Neutrophil (primary cell): ENCODE measurements around the gene HSPBP1.

Experiments used
- H3K27ac ChIP-seq: fragments of 200-600 bp; sonication (generic); 2 replicates; pipeline ENCODE4 v1.5.1; 2016; ENCODE audit warnings: mild to moderate bottlenecking, moderate library complexity
- H3K27me3 ChIP-seq: fragments of 200-600 bp; sonication (generic); 2 replicates; pipeline ENCODE4 v1.6.0; 2016; ENCODE audit warnings: mild to moderate bottlenecking
- H3K36me3 ChIP-seq: fragments of 200-600 bp; sonication (generic); 2 replicates; pipeline ENCODE4 v1.5.1; 2017
- H3K4me1 ChIP-seq, 2 experiments: fragments of 200-600 bp in 1 of 2; sonication (generic) in 1 of 2; 1 replicate in 1 of 2; 2 replicates in 1 of 2; pipeline versions ENCODE4 v1.5.1 to v1.6.1; 2013 to 2016; ENCODE audit warnings: low read depth in 1 of 2, low read length in 1 of 2, mild to moderate bottlenecking in 1 of 2, moderate library complexity in 1 of 2; ENCODE audit not compliant: control insufficient read depth in 1 of 2, insufficient read depth in 1 of 2
- H3K4me3 ChIP-seq, 2 experiments: fragments of 200-600 bp in 1 of 2; sonication (generic) in 1 of 2; 1 replicate in 1 of 2; 2 replicates in 1 of 2; pipeline ENCODE4 v1.5.1; 2013 to 2016; ENCODE audit warnings: low read depth in 1 of 2, low read length in 1 of 2, mild to moderate bottlenecking in 1 of 2, moderate library complexity in 1 of 2
- H3K9me3 ChIP-seq: fragments of 200-600 bp; sonication (generic); 2 replicates; pipeline ENCODE4 v1.5.1; 2016
- TF ChIP-seq, protein P1 (sequence below): fragments of 200-600 bp; sonication (generic); IDR thresholded peaks from 2 replicates; pipeline ENCODE4 v1.5.1; 2016; ENCODE audit warnings: antibody characterized with exemption

HSPBP1 gene

DNA sequence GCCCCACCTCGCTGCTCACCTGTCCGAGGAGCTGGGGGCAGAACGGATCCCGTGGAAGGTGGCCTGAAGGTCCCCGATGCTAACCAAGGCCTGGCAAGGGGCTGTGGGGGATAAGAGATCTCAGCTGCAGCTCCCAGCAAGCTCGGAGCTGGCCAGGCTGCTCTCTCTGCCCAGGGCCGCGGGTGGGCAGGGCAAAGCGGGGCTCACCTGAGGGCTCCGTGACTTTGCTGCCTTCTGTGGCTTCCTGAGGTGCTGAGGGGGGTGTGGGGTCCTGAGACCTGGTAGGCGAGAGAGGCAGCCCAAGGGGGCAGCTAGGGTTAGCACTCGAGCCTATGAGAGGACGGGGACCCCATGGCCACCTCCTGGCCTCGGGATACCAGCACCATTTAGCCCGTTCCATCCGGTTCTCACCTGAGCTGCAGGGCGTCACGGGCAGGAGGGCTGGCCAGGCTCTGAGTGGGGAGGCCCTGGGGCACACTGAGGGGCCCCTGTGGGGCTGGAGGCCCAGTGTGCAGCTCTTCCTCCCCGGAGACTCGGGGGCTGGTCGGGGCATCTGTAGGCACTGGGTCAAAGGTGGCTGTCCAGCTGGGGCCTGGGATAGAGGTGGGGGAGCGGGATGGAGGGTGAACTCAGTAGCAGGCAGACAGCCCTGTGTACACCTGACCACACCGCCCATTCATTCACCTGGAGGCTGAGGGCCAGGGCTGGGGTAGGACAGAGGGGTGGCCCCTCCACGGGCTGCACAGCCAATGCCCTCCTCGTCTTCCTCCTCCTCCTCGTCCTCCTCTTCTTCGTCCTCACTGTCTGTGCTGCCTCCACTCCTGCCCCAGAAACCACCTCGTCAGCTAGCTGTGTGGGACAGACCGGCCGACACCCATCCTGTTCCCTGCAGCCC, 48.3 kb downstream of the HSPBP1 start:
- H3K4me3 ChIP-seq, result no peak overlapping the region
- TF ChIP-seq, protein P1, sequence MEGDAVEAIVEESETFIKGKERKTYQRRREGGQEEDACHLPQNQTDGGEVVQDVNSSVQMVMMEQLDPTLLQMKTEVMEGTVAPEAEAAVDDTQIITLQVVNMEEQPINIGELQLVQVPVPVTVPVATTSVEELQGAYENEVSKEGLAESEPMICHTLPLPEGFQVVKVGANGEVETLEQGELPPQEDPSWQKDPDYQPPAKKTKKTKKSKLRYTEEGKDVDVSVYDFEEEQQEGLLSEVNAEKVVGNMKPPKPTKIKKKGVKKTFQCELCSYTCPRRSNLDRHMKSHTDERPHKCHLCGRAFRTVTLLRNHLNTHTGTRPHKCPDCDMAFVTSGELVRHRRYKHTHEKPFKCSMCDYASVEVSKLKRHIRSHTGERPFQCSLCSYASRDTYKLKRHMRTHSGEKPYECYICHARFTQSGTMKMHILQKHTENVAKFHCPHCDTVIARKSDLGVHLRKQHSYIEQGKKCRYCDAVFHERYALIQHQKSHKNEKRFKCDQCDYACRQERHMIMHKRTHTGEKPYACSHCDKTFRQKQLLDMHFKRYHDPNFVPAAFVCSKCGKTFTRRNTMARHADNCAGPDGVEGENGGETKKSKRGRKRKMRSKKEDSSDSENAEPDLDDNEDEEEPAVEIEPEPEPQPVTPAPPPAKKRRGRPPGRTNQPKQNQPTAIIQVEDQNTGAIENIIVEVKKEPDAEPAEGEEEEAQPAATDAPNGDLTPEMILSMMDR, result no peak
- no peaks in the 10 kb centered on the region for H3K4me1 ChIP-seq
- H3K27me3 ChIP-seq, result no peaks in the 10 kb centered on the region
- no peaks in the 10 kb centered on the region for H3K9me3 ChIP-seq
- H3K27ac ChIP-seq, result no peak overlapping the region
- H3K36me3 ChIP-seq, result peaks cover 97% of the 10 kb centered on the region

DNA sequence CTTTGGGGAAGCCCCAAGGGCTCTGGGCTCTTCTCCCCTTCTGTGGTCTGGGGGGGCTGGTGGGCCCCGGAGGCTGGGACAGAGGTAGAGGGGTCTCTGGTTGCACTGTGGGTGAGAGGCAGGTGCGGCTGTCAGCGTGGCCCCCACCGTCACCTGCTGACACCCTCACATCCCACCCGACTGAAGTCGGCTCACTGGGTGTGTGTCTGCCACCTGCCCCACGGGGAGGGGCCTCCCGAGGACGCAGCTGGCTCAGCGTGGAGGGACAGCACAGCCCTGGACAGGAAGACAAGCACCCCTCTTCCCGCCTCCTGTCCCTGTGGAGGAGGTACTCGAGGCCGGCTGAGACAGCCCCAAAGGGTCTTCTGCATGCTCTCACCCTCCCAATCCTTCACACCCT, 49.1 kb downstream of the HSPBP1 start:
- Histone ChIP-seq H3K4me1 (peaks cover 0 to under 1% of the 10 kb centered on the region in 2 experiments), H3K4me3 (no peak overlapping the region), H3K9me3 (no peaks in the 10 kb centered on the region), H3K36me3 (peaks cover 97% of the 10 kb centered on the region), H3K27ac (no peak overlapping the region), H3K27me3 (no peaks in the 10 kb centered on the region)
- TF ChIP-seq, protein P1, result no peak

DNA sequence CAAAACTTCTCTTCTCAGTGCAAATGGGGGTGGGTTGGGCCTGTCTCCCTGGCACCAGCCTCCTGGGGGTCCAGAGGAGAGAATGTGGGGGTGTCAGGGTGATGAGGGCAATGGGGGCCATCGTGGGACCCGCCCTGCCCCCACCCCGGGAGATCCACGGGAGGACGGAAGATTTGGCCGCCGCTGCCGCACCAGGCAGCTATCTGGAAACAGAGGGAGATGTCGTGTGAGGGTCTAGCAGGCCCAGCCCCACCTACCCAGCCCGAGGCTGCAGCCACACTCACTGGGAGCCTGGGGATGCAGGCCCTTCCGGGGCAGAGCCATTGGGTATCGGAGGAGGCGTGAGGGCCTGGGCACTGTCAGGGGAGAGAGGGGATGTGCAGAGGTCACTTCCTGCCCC, 49.6 kb downstream of the HSPBP1 start:
- TF ChIP-seq, protein P1, result no peak
- Histone ChIP-seq H3K27ac (no peak overlapping the region), H3K36me3 (peaks cover 100% of the 10 kb centered on the region), H3K4me1 (peaks cover 0 to 5% of the 10 kb centered on the region in 2 experiments), H3K27me3 (no peaks in the 10 kb centered on the region), H3K9me3 (no peaks in the 10 kb centered on the region), H3K4me3 (no peak overlapping the region)

DNA sequence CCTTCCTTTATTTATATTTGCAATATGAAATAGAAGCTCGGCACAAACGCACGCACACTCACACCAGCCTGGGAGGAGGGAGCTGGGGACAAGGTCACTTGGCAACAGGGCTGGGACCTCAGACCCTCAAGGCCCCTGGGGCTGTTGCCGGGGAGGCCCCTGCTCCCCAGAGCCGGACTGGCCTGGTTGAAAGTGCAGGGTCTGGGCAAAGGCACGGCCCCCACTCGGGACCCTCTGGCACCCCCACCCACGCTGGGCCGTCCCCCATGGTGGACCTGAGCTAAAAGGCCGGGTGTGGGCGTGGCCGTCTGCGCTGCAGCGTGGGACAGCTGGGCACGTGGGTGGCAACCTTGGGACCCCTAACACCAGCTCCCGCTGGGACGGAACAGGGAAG, 50.1 kb downstream of the HSPBP1 start:
- TF ChIP-seq, protein P1, result no peak
- Histone ChIP-seq H3K27ac (no peak overlapping the region), H3K4me1 (peaks cover 0 to 5% of the 10 kb centered on the region in 2 experiments), H3K9me3 (no peaks in the 10 kb centered on the region), H3K36me3 (peaks cover 96% of the 10 kb centered on the region), H3K4me3 (no peak overlapping the region), H3K27me3 (no peaks in the 10 kb centered on the region)

DNA sequence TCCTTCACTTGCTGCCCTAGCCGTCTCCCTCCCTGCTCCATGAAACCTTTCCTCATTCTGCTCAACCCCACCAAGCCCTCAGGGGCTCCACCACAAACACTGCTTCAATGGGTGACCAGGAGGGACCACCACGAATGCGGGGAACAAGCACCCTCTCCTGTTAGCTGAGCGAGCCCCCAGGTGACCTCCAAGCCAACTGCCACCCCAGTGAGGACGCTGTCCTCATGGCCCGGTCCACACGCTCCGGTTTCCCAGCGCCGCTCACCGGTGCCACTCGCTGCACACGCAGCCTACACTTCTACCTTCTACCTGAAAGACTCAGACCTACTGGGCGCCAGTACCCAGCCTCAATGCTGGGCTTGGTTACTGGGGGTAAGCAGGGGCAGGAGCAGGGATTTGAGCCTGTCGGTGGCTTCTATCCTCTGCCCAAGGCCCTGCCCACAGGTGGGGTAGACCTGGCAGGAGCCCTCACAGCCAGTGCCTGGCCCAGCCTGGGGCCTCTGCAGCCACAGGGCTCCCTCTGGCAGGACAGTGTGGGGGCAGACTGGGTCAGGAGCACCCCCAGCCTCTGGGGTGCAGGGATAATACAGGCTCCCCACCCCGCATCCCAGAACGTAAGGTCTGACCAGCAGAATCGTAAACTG, 50.6 kb downstream of the HSPBP1 start:
- H3K36me3 ChIP-seq, result peaks cover 95% of the 10 kb centered on the region
- no peak overlapping the region for H3K27ac ChIP-seq
- TF ChIP-seq, protein P1, result no peak

More for the DNA sequence above, 50.6 kb downstream of the HSPBP1 start:
- peaks cover 0 to 5% of the 10 kb centered on the region in 2 experiments for H3K4me1 ChIP-seq
- H3K9me3 ChIP-seq, result no peaks in the 10 kb centered on the region
- no peaks in the 10 kb centered on the region for H3K27me3 ChIP-seq
- H3K4me3 ChIP-seq, result no peak overlapping the region
